VCaP (cell line): Measurements from ENCODE around the gene ENPP4.
"Not testable (repeated sequence)": the region's sequence is repeated elsewhere in the genome, so short reads cannot be mapped to it uniquely, and the experiment has no call there.

Experiments
- H3K27ac ChIP-seq: fragments of 450-650 bp; 2 replicates; pipeline ENCODE4 v1.5.1; 2017
- CTCF ChIP-seq: fragments of 450-650 bp; conservative IDR thresholded peaks from 2 replicates; pipeline ENCODE4 v1.5.1; 2017; ENCODE audit warnings: mild to moderate bottlenecking, moderate library complexity

Gene ENPP4

GRCh38 chr6:46134216-46134615 lies 4.4 kb downstream of the ENPP4 start:
- TF ChIP-seq CTCF = no peak
- peak overlapping the region; percentile 42; the same call in 1 of the 2 replicates for H3K27ac ChIP-seq

GRCh38 chr6:46135176-46135575 lies 5.4 kb downstream of the ENPP4 start:
- no peak for TF ChIP-seq CTCF
- no peak overlapping the region for H3K27ac ChIP-seq

GRCh38 chr6:46136831-46137230 lies 7.0 kb downstream of the ENPP4 start:
- H3K27ac ChIP-seq = peak overlapping the region; percentile 67

GRCh38 chr6:46137387-46137786 lies 7.6 kb downstream of the ENPP4 start:
- TF ChIP-seq CTCF = no peak
- H3K27ac ChIP-seq = peak overlapping the region; percentile 67

More at GRCh38 chr6:46136831-46137230, 7.0 kb downstream of the ENPP4 start:
- no peak for TF ChIP-seq CTCF

GRCh38 chr6:46138281-46138680 lies 8.5 kb downstream of the ENPP4 start:
- H3K27ac ChIP-seq = peak overlapping the region; percentile 67; the same call in 1 of the 2 replicates
- TF ChIP-seq CTCF = no peak

- TF ChIP-seq CTCF = no peak
- H3K27ac ChIP-seq = no peak overlapping the region
Measured at GRCh38 chr6:46144270-46144669, 14.5 kb downstream of the ENPP4 start.

GRCh38 chr6:46149066-46149465 lies 19.3 kb downstream of the ENPP4 start:
- H3K27ac ChIP-seq = not testable (repeated sequence)

- H3K27ac ChIP-seq = no peak overlapping the region
- no peak for TF ChIP-seq CTCF
Measured at GRCh38 chr6:46156701-46157100, 26.9 kb downstream of the ENPP4 start.
